Heart left ventricle (tissue), 16 donors: ENCODE results near the gene VSIG2. TPM values are rescaled to one million over a fixed set of nuclear protein-coding genes. Genes with fewer than 3 reads are reported as not detected.

Source experiments
- ATAC-seq, 4 donors: fragments of 200-7000 bp; cut with Tn5 transposase; one replicate each; pipeline ENCODE4 v1.9.1; 2020 to 2022; ENCODE audit warnings: moderate library complexity in 4 of 4, mild to moderate bottlenecking in 3 of 4, moderate number of reproducible peaks in 1 of 4
- DNase-seq, 5 donors: peaks; one replicate each; pipeline ENCODE4 v3.0.0-alpha.2; 2020
- H3K27ac ChIP-seq, 12 donors: fragments of 200-600 bp; sonication (generic) in 4 of 12; one replicate each; pipeline versions ENCODE4 v1.5.0 to v1.8.0; 2016 to 2022; ENCODE audit warnings: mild to moderate bottlenecking in 2 of 12
- H3K27me3 ChIP-seq, 9 donors: fragments of 200-600 bp; sonication (generic) in 2 of 9; one replicate each; pipeline versions ENCODE4 v1.5.1 to v1.8.0; 2016 to 2022; ENCODE audit warnings: mild to moderate bottlenecking in 3 of 9
- H3K36me3 ChIP-seq, 9 donors: fragments of 200-600 bp; sonication (generic) in 2 of 9; one replicate each; pipeline versions ENCODE4 v1.5.0 to v1.8.0; 2018 to 2022; ENCODE audit warnings: mild to moderate bottlenecking in 2 of 9
- H3K4me1 ChIP-seq, 12 donors: fragments of 200-600 bp; sonication (generic) in 4 of 12; one replicate each; pipeline versions ENCODE4 v1.5.0 to v1.8.0; 2016 to 2022; ENCODE audit warnings: mild to moderate bottlenecking in 3 of 12
- H3K4me3 ChIP-seq, 12 donors: fragments of 200-600 bp; sonication (generic) in 4 of 12; one replicate each; pipeline versions ENCODE4 v1.5.0 to v1.8.0; 2017 to 2022; ENCODE audit warnings: mild to moderate bottlenecking in 9 of 12, moderate library complexity in 4 of 12
- H3K9me3 ChIP-seq, 12 donors: fragments of 200-600 bp; sonication (generic) in 4 of 12; one replicate each; pipeline versions ENCODE4 v1.5.0 to v1.8.0; 2016 to 2022; ENCODE audit warnings: mild to moderate bottlenecking in 1 of 12
- CTCF ChIP-seq, 12 donors: fragments of 200-600 bp; sonication (generic) in 4 of 12; IDR thresholded peaks; one replicate each; pipeline versions ENCODE4 v1.5.0 to v1.8.0; 2018 to 2022; ENCODE audit warnings: antibody characterized with exemption in 12 of 12, mild to moderate bottlenecking in 5 of 12
- POLR2A ChIP-seq, 2 donors: fragments of 450-650 bp; IDR thresholded peaks; one replicate each; pipeline ENCODE4 v1.6.1; 2017; ENCODE audit warnings: antibody characterized with exemption in 2 of 2, mild to moderate bottlenecking in 2 of 2, moderate library complexity in 2 of 2
- WGBS, 4 donors: extraction: QIAGEN DNeasy Blood & Tissue Kit in 2 of 4; methylation state at CpG; one replicate each; pipeline versions ENCODE4 v1.1.5 to v1.1.7; 2013 to 2018; 5-methylcytosine and 5-hydroxymethylcytosine counted together
- intact Hi-C, 10 donors: fragments of 100-400 bp; cut with DNase I; formaldehyde crosslinking; loops; one replicate each; pipeline versions ENCODE4 v1.11.1 to v1.14.2; 2022
- polyA plus RNA-seq, 2 donors: library from polyadenylated mRNA; stranded (reverse); fragments of 200-250 nt; gene quantifications; one replicate each; pipeline ENCODE4 v1.2.3, GENCODE V29; 2013
- total RNA-seq, 9 donors: library from RNA; depleted of rRNA in 2 of 9; stranded (reverse); fragments of >200 nt in 2 of 9; fragmentation: NEBNext Ultra II Directional in 3 of 9; extraction: Animal tissue kit (Norgen Biotek cat#: 25700) in 3 of 9; gene quantifications; one replicate each; pipeline versions ENCODE4 v1.1.0 to v1.2.4, GENCODE V29; 2016 to 2023
- donor health status: ischemic (EF 13 %, LVEDD 7.1; RV severe dilation, severe dysfunction).
- donor health status: healthy with polysubstance abuse.
- donor health status: DM: no; HTN: yes; CAD: no.
- donor health status: DM: no; HTN: no; CAD: no.
- donor health status: ischemic (EF 25% LVEDD 6.9; RV normal size, moderate dysfunction).
- donor health status: ischemic (EF 25% LVEDD 5.7; RV mildly dilated, moderate dysfunction).
- donor health status: healthy.
- donor health status: DM: yes; HTN: yes; CAD: no.
- donor health status: ischemic (EF 35%, LVEDD 5.7; RV mildly dilated, moderate dysfunction).
- donor health status: nonischemic (EF 11% LVEDD 7.7; RV severe dilation, severe dysfunction).
- donor health status: DM: yes; HTN: yes; CAD: no.
- donor health status: PGD.
- donor health status: ischemic (EF 29% LVEDD 5.4; RV normal size, mild dysfunction).
- donor health status: nonischemic (EF 23%, LVEDD 6.1; RV moderate dilation, normal function).

VSIG2 gene
- total and polyA plus RNA-seq, 11 donors, result 0.42 to 4.8 (median 1.3) TPM

GRCh38 chr11:124732230-124732629 is 19.8 kb downstream of the VSIG2 start:
- intact Hi-C loops, result loop anchor here in 1 of 10 donors (5.0 kb wide), 1 partner anchor 55 kb away; no protein-coding TSS in a partner anchor
- H3K27me3 ChIP-seq, result no peaks in the 10 kb centered on the region
- TF ChIP-seq POLR2A (IDR thresholded peaks at IDR 0.05) (no peak), CTCF (IDR thresholded peaks at IDR 0.05) (no peak)
- WGBS, 4 donors, result 75 to 85% (median 82%) methylated on average over 4 of the region's 4 CpGs
- peak in 2 of 4 donors; percentile 55 to 57 for ATAC-seq
- peaks cover 0 to 33% (median 0%) of the 10 kb centered on the region in 12 donors for H3K4me1 ChIP-seq
- peak in 2 of 5 donors; percentile 49 to 50 for DNase-seq
- H3K9me3 ChIP-seq, result no peaks in the 10 kb centered on the region
- peak overlapping the region in 1 of 12 donors; percentile 53 for H3K27ac ChIP-seq
- H3K36me3 ChIP-seq, result no peaks in the 10 kb centered on the region
- H3K4me3 ChIP-seq, result no peak overlapping the region

GRCh38 chr11:124729571-124729970 is 22.5 kb downstream of the VSIG2 start:
- ATAC-seq, result no peak
- no peak overlapping the region for H3K27ac ChIP-seq
- H3K9me3 ChIP-seq, result no peaks in the 10 kb centered on the region
- 90 to 94% (median 90%) methylated on average over 4 of the region's 4 CpGs for WGBS, 4 donors
- intact Hi-C loops, result no loop called here
- H3K27me3 ChIP-seq, result peaks cover 0 to 3% (median 0%) of the 10 kb centered on the region in 9 donors
- H3K36me3 ChIP-seq, result no peaks in the 10 kb centered on the region
- TF ChIP-seq POLR2A (IDR thresholded peaks at IDR 0.05) (no peak), CTCF (IDR thresholded peaks at IDR 0.05) (no peak)
- no peak overlapping the region for H3K4me3 ChIP-seq
- no peak for DNase-seq
- H3K4me1 ChIP-seq, result peaks cover 6 to 38% (median 13%) of the 10 kb centered on the region in 12 donors

GRCh38 chr11:124728134-124728533 is 23.9 kb downstream of the VSIG2 start:
- 82 to 98% (median 87%) methylated on average over 2 of the region's 2 CpGs for WGBS, 4 donors
- intact Hi-C loops, result no loop called here

GRCh38 chr11:124727474-124727873 is 24.6 kb downstream of the VSIG2 start:
- DNase-seq (no peak), ATAC-seq (no peak)
- Histone ChIP-seq H3K27ac (no peak overlapping the region), H3K27me3 (peaks cover 0 to 6% (median 0%) of the 10 kb centered on the region in 9 donors), H3K4me3 (no peak overlapping the region), H3K9me3 (no peaks in the 10 kb centered on the region), H3K36me3 (no peaks in the 10 kb centered on the region), H3K4me1 (peaks cover 6 to 33% (median 13%) of the 10 kb centered on the region in 12 donors)
- TF ChIP-seq CTCF (IDR thresholded peaks at IDR 0.05) (no peak), POLR2A (IDR thresholded peaks at IDR 0.05) (no peak)
- WGBS, 4 donors, result 86 to 94% (median 90%) methylated on average over 4 of the region's 4 CpGs
- intact Hi-C loops, result no loop called here

More at GRCh38 chr11:124728134-124728533, 23.9 kb downstream of the VSIG2 start:
- TF ChIP-seq POLR2A (IDR thresholded peaks at IDR 0.05) (no peak), CTCF (IDR thresholded peaks at IDR 0.05) (no peak)
- no peak overlapping the region for H3K4me3 ChIP-seq
- no peaks in the 10 kb centered on the region for H3K9me3 ChIP-seq
- ATAC-seq (no peak), DNase-seq (no peak)
- H3K36me3 ChIP-seq, result no peaks in the 10 kb centered on the region
- H3K27ac ChIP-seq, result no peak overlapping the region
- H3K4me1 ChIP-seq, result peaks cover 6 to 40% (median 13%) of the 10 kb centered on the region in 12 donors
- peaks cover 0 to 3% (median 0%) of the 10 kb centered on the region in 9 donors for H3K27me3 ChIP-seq
